HG03039 (cell line): Measurements from ENCODE around the gene PTPRJ.
"Not testable (repeated sequence)": the region's sequence is repeated elsewhere in the genome, so short reads cannot be mapped to it uniquely, and the experiment has no call there.

Experiments
- ATAC-seq: cut with Tn5 transposase; IDR thresholded peaks from one replicate; pipeline ENCODE4 v1.9.1; 2021; ENCODE audit warnings: mild to moderate bottlenecking, moderate library complexity; ENCODE audit not compliant: unreplicated experiment

PTPRJ gene

DNA sequence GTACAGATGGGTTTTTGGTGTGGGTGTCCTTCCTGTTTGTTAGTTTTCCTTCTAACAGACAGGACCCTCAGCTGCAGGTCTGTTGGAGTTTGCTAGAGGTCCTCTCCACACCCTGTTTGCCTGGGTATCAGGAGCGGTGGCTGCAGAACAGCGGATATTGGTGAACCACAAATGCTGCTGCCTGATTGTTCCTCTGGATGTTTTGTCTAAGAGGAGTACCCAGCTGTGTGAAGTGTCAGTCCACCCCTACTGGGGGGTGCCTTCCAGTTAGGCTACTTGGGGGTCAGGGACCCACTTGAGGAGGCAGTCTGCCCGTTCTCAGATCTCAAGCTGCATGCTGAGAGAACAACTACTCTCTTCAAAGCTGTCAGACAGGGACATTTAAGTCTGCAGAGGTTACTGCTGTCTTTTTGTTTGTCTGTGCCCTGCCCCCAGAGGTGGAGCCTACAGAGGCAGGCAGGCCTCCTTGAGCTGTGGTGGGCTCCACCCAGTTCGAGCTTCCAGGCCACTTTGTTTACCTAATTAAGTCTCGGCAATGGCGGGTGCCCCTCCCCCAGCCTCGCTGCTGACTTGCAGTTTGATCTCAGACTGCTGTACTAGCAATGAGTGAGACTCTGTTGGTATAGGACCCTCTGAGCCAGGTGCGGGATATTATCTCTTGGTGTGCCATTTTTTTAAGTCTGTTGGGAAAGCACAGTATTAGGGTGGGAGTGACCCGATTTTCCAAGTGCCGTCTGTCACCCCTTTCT, 210.7 kb downstream of the PTPRJ start:
- not testable (repeated sequence) for ATAC-seq

DNA sequence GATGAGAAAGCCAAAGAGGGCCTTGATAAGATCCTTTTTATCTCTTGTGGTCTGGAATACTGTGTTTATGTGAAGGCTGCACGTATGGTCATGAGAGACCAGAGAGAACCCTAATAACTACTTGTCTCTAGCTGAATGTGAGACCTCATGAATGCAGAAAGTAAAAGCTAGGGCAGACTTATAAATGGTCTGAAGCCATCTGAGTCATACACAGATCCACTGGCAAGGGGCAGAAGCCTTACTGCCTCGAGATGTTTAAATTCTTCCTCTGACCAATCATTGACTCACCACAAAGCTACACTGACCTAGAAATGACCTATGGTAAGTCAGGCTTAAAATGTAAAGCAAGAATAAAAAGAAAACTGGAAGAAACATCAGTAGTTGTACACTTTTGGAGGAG, 213.5 kb downstream of the PTPRJ start:
- ATAC-seq, result no peak

GRCh38 chr11:48207881-48208280, 227.5 kb downstream of the PTPRJ start:
- ATAC-seq, result no peak

DNA sequence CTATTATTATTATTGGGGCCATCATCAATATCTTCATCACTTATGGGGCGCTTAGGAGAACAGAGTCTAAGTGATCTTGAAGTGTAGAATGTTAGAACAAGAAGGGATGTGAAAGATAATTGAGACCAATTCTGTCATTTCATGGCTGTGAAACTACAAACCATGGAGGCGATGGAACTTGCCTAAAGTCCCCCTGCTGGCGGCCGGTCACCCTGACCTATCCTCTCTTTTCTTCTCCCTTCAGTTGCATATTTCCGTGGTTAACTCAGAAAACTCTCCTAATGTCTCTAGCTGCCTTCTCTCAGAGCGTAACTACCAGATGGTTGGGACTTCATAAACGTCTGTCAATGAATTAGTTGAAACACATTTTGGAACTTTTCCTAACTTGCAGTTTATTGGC, 229.7 kb downstream of the PTPRJ start:
- ATAC-seq, result no peak

- ATAC-seq, result no peak
Observed at GRCh38 chr11:48216510-48216909, 236.2 kb downstream of the PTPRJ start, which contains the start of gene OR4B1. Gene OR4B1 (plus strand): TSS chr11:48216810. CDS start chr11:48216810, 0 bp downstream.
